Transverse colon (tissue), 4 donors: ENCODE data around the gene MYRF.

Experiments used
- CTCF ChIP-seq, 5 experiments: fragments of 200-600 bp in 3 of 5; fragments of 450-650 bp in 2 of 5; sonication (generic) in 3 of 5; IDR thresholded peaks; 1 replicate in 2 of 5; 2 replicates in 3 of 5; pipeline ENCODE4 v1.5.1; 2016 to 2017; ENCODE audit warnings: antibody characterized with exemption in 5 of 5, inconsistent platforms in 3 of 5, mild to moderate bottlenecking in 2 of 5, moderate library complexity in 1 of 5
- POLR2AphosphoS5 ChIP-seq, 3 donors: sonication (generic); formaldehyde crosslinking; IDR thresholded peaks; one replicate each; pipeline ENCODE4 v1.6.1; 2016; ENCODE audit warnings: antibody characterized with exemption in 3 of 3

GRCh38 chr11:61704838-61705237 is 47.6 kb upstream of the MYRF start:
- TF ChIP-seq POLR2AphosphoS5 (IDR thresholded peaks at IDR 0.05) (no peak), CTCF (IDR thresholded peaks at IDR 0.05) (no peak)
